ENCODE measurements around the gene MLLT1. TPM values are rescaled to one million over a fixed set of nuclear protein-coding genes. Genes with fewer than 3 reads are reported as not detected.

Gene MLLT1
- total and polyA plus RNA-seq, 2 of the 8 experiments (the other 6 are each of a cell fraction or from before 2014, with no cell fraction given) = 18.8 to 45.1 TPM

DNA sequence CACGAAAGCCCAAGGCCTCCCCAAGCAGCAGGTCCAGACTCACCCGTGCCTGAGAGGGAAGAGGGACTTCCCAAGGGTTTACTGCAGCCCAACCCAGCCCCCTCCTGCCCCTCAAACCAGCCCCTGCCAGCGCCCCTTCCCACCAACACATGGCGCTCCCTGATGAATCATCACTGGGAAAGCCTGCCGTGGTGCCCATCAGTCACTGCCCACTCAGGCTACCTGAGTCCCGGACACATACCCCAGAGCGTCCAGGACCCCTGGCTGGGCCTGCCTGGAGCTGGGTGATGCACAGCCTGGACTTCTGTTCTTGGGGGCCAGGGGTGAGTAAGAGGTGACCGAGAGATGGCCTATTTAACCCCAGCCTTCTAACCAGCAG is 60.6 kb downstream of the MLLT1 start:
- no peak overlapping the region for H3K9ac ChIP-seq (replicated peaks in 1 of 4; ENCODE audit: extremely low read depth in 1 of 4, low read depth in 3 of 4, low read length in 3 of 4)
- peaks cover 6 to 12% (median 7%) of the 10 kb centered on the region in 4 experiments; a peak in 3 of 8 replicates for H3K36me3 ChIP-seq (ENCODE audit: control insufficient read depth in 2 of 4, insufficient read depth in 4 of 4, low read length in 3 of 4)
- POLR2A ChIA-PET (ENCODE audit: partially characterized antibody) = interaction anchor here (1.0 to 1.7 kb wide), 4 partner anchors 11 to 56 kb away, joined by 3 to 4 read pairs (median 4); no protein-coding TSS in a partner anchor
- H2BK120ac ChIP-seq (replicated peaks; ENCODE audit: low read depth, low read length) = no peak overlapping the region
- no peaks in the 10 kb centered on the region for H3K9me3 ChIP-seq (ENCODE audit: insufficient read depth in 2 of 2, low read depth in 1 of 2, low read length in 1 of 2)
- FAIRE-seq (no peak), DNase-seq (ENCODE audit: low read depth in 1 of 2, low spot score in 2 of 2) (no peak)
- no peaks in the 10 kb centered on the region; the same call in 1 of the 2 replicates for H3K79me1 ChIP-seq (ENCODE audit: low read depth, low read length)
- no peak overlapping the region for H3K27ac ChIP-seq (ENCODE audit: low read depth, low read length)
- peaks cover 6 to 17% of the 10 kb centered on the region in 2 experiments for H4K20me1 ChIP-seq (replicated peaks in 1 of 2; ENCODE audit: control insufficient read depth in 1 of 2, insufficient read depth in 2 of 2, low read length in 2 of 2)
- H3K23ac ChIP-seq (ENCODE audit: insufficient read length) = no peak overlapping the region
- CTCF ChIA-PET (ENCODE audit: partially characterized antibody) = interaction anchor here (0.5 to 3.5 kb wide), 43 partner anchors 8 to 1177 kb away, joined by 3 to 40 read pairs (median 4); partner anchors contain the start of gene ALKBH7
- no peaks in the 10 kb centered on the region; a peak in 1 of 7 replicates for H3K27me3 ChIP-seq (replicated peaks in 1 of 4; ENCODE audit: control insufficient read depth in 3 of 4, extremely low read depth in 1 of 4, insufficient read depth in 3 of 4, low read length in 3 of 4)
- no peak overlapping the region for H2BK5ac ChIP-seq (ENCODE audit: low read depth, low read length)
- H3K79me2 ChIP-seq (ENCODE audit: control insufficient read depth in 1 of 2, insufficient read depth in 2 of 2, low read length in 2 of 2) = no peaks in the 10 kb centered on the region
- H2BK12ac ChIP-seq (ENCODE audit: low read depth, low read length) = no peak overlapping the region
- H3K14ac ChIP-seq (ENCODE audit: insufficient read length) = no peak overlapping the region
- H2AFZ ChIP-seq (ENCODE audit: low read length) = no peak overlapping the region
- H3K4me2 ChIP-seq (ENCODE audit: insufficient read depth in 1 of 2, low read depth in 2 of 2, low read length in 2 of 2) = no peak overlapping the region
- H3K18ac ChIP-seq (ENCODE audit: extremely low read depth, low read length) = no peak overlapping the region
- no peak overlapping the region for H2BK15ac ChIP-seq (ENCODE audit: low read length)
- 78% methylated on average over 7 of the region's 8 CpGs; no CpG with 5 or more reads in 1 of the 2 experiments for WGBS, 2 experiments (ENCODE audit: extremely low coverage in 1 of 2, insufficient coverage in 1 of 2, insufficient read length in 1 of 2, insufficient replicate concordance in 2 of 2, low coverage in 1 of 2, low lambda C conversion rate in 2 of 2, missing lambda C conversion rate in 1 of 2)
- no peak overlapping the region for H3K56ac ChIP-seq (replicated peaks; ENCODE audit: insufficient read length, low read depth, low read length)
- no peak overlapping the region for H3K4ac ChIP-seq (replicated peaks; ENCODE audit: insufficient read length, low read depth, low read length)
- no peak overlapping the region for H2AK5ac ChIP-seq (ENCODE audit: low read depth, low read length)
- H2BK20ac ChIP-seq (ENCODE audit: low read length) = no peak overlapping the region
- no peaks in the 10 kb centered on the region for H3K23me2 ChIP-seq (ENCODE audit: low read depth, low read length)
- peak overlapping the region; percentile 25; the same call in 1 of the 2 replicates for H4K8ac ChIP-seq (ENCODE audit: extremely low read depth, insufficient read depth, low read length)
- no peak overlapping the region for H4K5ac ChIP-seq (ENCODE audit: insufficient read length, low read depth, low read length)
- H4K91ac ChIP-seq (replicated peaks; ENCODE audit: insufficient read length, low read length) = no peak overlapping the region
- H3K4me1 ChIP-seq (replicated peaks in 1 of 4; ENCODE audit: control insufficient read depth in 3 of 4, insufficient read depth in 4 of 4, low read length in 3 of 4) = peaks cover 0 to 17% (median 6%) of the 10 kb centered on the region in 4 experiments; a peak in 5 of 7 replicates
- H3K4me3 ChIP-seq (ENCODE audit: extremely low read depth in 1 of 4, insufficient read depth in 2 of 4, low read depth in 3 of 4, low read length in 4 of 4) = no peak overlapping the region
- TF ChIP-seq, protein P1, sequence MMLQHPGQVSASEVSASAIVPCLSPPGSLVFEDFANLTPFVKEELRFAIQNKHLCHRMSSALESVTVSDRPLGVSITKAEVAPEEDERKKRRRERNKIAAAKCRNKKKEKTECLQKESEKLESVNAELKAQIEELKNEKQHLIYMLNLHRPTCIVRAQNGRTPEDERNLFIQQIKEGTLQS (IDR thresholded peaks at IDR 0.05; ENCODE audit: insufficient read depth, low read depth, low read length) = no peak
- TF ChIP-seq SIN3A (conservative IDR thresholded peaks at IDR 0.05 in 1 of 2, IDR thresholded peaks at IDR 0.05 in 1 of 2; ENCODE audit: low read depth in 1 of 2, low read length in 2 of 2) (no peak), BRCA1 (IDR thresholded peaks at IDR 0.05; ENCODE audit: low read depth, low read length) (no peak), TAF7 (optimal IDR thresholded peaks at IDR 0.05; ENCODE audit: borderline replicate concordance, low read depth, low read length) (no peak), FOSL1 (IDR thresholded peaks at IDR 0.05; ENCODE audit: insufficient read depth, low read depth, low read length) (no peak)
- TF ChIP-seq, protein P2, sequence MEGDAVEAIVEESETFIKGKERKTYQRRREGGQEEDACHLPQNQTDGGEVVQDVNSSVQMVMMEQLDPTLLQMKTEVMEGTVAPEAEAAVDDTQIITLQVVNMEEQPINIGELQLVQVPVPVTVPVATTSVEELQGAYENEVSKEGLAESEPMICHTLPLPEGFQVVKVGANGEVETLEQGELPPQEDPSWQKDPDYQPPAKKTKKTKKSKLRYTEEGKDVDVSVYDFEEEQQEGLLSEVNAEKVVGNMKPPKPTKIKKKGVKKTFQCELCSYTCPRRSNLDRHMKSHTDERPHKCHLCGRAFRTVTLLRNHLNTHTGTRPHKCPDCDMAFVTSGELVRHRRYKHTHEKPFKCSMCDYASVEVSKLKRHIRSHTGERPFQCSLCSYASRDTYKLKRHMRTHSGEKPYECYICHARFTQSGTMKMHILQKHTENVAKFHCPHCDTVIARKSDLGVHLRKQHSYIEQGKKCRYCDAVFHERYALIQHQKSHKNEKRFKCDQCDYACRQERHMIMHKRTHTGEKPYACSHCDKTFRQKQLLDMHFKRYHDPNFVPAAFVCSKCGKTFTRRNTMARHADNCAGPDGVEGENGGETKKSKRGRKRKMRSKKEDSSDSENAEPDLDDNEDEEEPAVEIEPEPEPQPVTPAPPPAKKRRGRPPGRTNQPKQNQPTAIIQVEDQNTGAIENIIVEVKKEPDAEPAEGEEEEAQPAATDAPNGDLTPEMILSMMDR (IDR thresholded peaks at IDR 0.05; ENCODE audit: control extremely low read depth in 1 of 3, insufficient read depth in 1 of 3, low read depth in 1 of 3, low read length in 3 of 3) = no peak
- TF ChIP-seq, protein P3, sequence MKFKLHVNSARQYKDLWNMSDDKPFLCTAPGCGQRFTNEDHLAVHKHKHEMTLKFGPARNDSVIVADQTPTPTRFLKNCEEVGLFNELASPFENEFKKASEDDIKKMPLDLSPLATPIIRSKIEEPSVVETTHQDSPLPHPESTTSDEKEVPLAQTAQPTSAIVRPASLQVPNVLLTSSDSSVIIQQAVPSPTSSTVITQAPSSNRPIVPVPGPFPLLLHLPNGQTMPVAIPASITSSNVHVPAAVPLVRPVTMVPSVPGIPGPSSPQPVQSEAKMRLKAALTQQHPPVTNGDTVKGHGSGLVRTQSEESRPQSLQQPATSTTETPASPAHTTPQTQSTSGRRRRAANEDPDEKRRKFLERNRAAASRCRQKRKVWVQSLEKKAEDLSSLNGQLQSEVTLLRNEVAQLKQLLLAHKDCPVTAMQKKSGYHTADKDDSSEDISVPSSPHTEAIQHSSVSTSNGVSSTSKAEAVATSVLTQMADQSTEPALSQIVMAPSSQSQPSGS (IDR thresholded peaks at IDR 0.05; ENCODE audit: low read length) = no peak
